GM21367 (cell line): ENCODE data around the gene CEBPZOS.

Source experiments
- ATAC-seq: cut with Tn5 transposase; IDR thresholded peaks from one replicate; pipeline ENCODE4 v1.9.1; 2021; ENCODE audit not compliant: unreplicated experiment

CEBPZOS gene

GRCh38 chr2:37196320-37197195 is at the start of gene CEBPZOS:
TSS of gene CEBPZOS (plus strand) at chr2:37196496. CDS start at chr2:37199705, 3,209 bp downstream.
- ATAC-seq, result peak; percentile 72

GRCh38 chr2:37148325-37148724 is 48.0 kb upstream of the CEBPZOS start:
- no peak for ATAC-seq

- ATAC-seq, result no peak
These were observed 46.5 kb upstream of the CEBPZOS start for GRCh38 chr2:37149626-37150322.

- no peak for ATAC-seq
These were observed 43.1 kb upstream of the CEBPZOS start for GRCh38 chr2:37153224-37153623.

GRCh38 chr2:37154785-37155184 is 41.5 kb upstream of the CEBPZOS start:
- no peak for ATAC-seq

- peak; percentile 27 for ATAC-seq
These were observed 40.0 kb upstream of the CEBPZOS start for GRCh38 chr2:37156071-37156856.

GRCh38 chr2:37156857-37157714 is 39.2 kb upstream of the CEBPZOS start, which contains the start of gene EIF2AK2:
TSS of gene EIF2AK2 (minus strand) at chr2:37156980. CDS start at chr2:37147806, 9,174 bp downstream.
- peak; percentile 75 for ATAC-seq

- ATAC-seq, result no peak
These were observed 31.5 kb upstream of the CEBPZOS start for GRCh38 chr2:37164757-37165156.

GRCh38 chr2:37167636-37168180 is 28.6 kb upstream of the CEBPZOS start:
- no peak for ATAC-seq

- no peak for ATAC-seq
These were observed 27.9 kb upstream of the CEBPZOS start for GRCh38 chr2:37168217-37168981.

GRCh38 chr2:37171624-37171950 is 24.7 kb upstream of the CEBPZOS start:
- ATAC-seq, result no peak

- no peak for ATAC-seq
These were observed 22.6 kb upstream of the CEBPZOS start for GRCh38 chr2:37173741-37174140.

GRCh38 chr2:37180006-37180639 is 16.2 kb upstream of the CEBPZOS start:
- no peak for ATAC-seq

- no peak for ATAC-seq
These were observed 15.7 kb upstream of the CEBPZOS start for GRCh38 chr2:37180640-37181039.

- ATAC-seq, result no peak
These were observed 14.3 kb upstream of the CEBPZOS start for GRCh38 chr2:37181726-37182684.

GRCh38 chr2:37188570-37188969 is 7.7 kb upstream of the CEBPZOS start, which contains the start of gene SULT6B1:
TSS of gene SULT6B1 (minus strand) at chr2:37188670. CDS start at chr2:37188640, 30 bp downstream.
- no peak for ATAC-seq

GRCh38 chr2:37189452-37190153 is 6.7 kb upstream of the CEBPZOS start:
- ATAC-seq, result no peak
